Small intestine (tissue), 7 donors: ENCODE results near the gene ASCL2. TPM values are rescaled to one million over a fixed set of nuclear protein-coding genes. Genes with fewer than 3 reads are reported as not detected.
"Not testable (repeated sequence)": the region's sequence is repeated elsewhere in the genome, so short reads cannot be mapped to it uniquely, and the experiment has no call there.

ENCODE experiments used
- DNase-seq, 2 donors: peaks; one replicate each; pipeline versions ENCODE4 v3.0.0 to v3.0.0-alpha.2; 2013
- FAIRE-seq: peaks from 2 replicates; lab custom pipeline; 2012; peaks lifted over from hg19 to GRCh38; lab: Jason Lieb, UNC
- H3K27ac ChIP-seq, 3 donors: one replicate each; pipeline ENCODE4 v1.5.1; 2013; ENCODE audit warnings: low read length in 2 of 3, mild to moderate bottlenecking in 2 of 3, control low read depth in 1 of 3, inconsistent platforms in 1 of 3, low read depth in 1 of 3, moderate library complexity in 1 of 3
- H3K27me3 ChIP-seq, 3 donors: one replicate each; pipeline ENCODE4 v1.6.1; 2013; ENCODE audit warnings: low read length in 3 of 3, inconsistent platforms in 1 of 3; ENCODE audit not compliant: control insufficient read depth in 3 of 3, insufficient read depth in 3 of 3
- H3K36me3 ChIP-seq, 3 donors: one replicate each; pipeline ENCODE4 v1.6.1; 2013; ENCODE audit warnings: low read length in 3 of 3, inconsistent platforms in 1 of 3, low read depth in 1 of 3, mild to moderate bottlenecking in 1 of 3, moderate library complexity in 1 of 3; ENCODE audit not compliant: control insufficient read depth in 3 of 3, insufficient read depth in 2 of 3
- H3K4me1 ChIP-seq, 3 donors: one replicate each; pipeline ENCODE4 v1.6.1; 2013; ENCODE audit warnings: low read length in 2 of 3, inconsistent platforms in 1 of 3, low read depth in 1 of 3, mild to moderate bottlenecking in 1 of 3, moderate library complexity in 1 of 3; ENCODE audit not compliant: control insufficient read depth in 3 of 3, insufficient read depth in 2 of 3
- H3K4me3 ChIP-seq, 3 donors: one replicate each; pipeline ENCODE4 v1.5.1; 2013; ENCODE audit warnings: low read length in 3 of 3, control low read depth in 1 of 3, inconsistent platforms in 1 of 3, low read depth in 1 of 3, mild to moderate bottlenecking in 1 of 3, moderate library complexity in 1 of 3
- H3K9me3 ChIP-seq, 2 donors: one replicate each; pipeline ENCODE4 v1.6.1; 2013; ENCODE audit warnings: low read depth in 1 of 2, low read length in 1 of 2; ENCODE audit not compliant: control insufficient read depth in 2 of 2, insufficient read depth in 1 of 2
- WGBS, 3 donors: extraction: QIAGEN DNeasy Blood & Tissue Kit; methylation state at CpG; one replicate each; pipeline ENCODE4 v1.1.7; 2013; 5-methylcytosine and 5-hydroxymethylcytosine counted together
- polyA plus RNA-seq, 4 donors: library from polyadenylated mRNA; stranded (reverse) in 3 of 4; unstranded in 1 of 4; fragments of 200-250 nt in 3 of 4; fragments of 120-200 nt in 1 of 4; gene quantifications; one replicate each; pipeline versions ENCODE4 v1.2.1 to v1.2.3, GENCODE V29; 2013
- donor health status: healthy with polysubstance abuse.
- donor health status: control.
- donor health status: control.
- donor health status: Bipolar disorder and iron deficiency.
- donor health status: healthy.

ASCL2 gene
- polyA plus RNA-seq, 4 donors = 0.89 to 16.5 (median 9.4) TPM

DNA sequence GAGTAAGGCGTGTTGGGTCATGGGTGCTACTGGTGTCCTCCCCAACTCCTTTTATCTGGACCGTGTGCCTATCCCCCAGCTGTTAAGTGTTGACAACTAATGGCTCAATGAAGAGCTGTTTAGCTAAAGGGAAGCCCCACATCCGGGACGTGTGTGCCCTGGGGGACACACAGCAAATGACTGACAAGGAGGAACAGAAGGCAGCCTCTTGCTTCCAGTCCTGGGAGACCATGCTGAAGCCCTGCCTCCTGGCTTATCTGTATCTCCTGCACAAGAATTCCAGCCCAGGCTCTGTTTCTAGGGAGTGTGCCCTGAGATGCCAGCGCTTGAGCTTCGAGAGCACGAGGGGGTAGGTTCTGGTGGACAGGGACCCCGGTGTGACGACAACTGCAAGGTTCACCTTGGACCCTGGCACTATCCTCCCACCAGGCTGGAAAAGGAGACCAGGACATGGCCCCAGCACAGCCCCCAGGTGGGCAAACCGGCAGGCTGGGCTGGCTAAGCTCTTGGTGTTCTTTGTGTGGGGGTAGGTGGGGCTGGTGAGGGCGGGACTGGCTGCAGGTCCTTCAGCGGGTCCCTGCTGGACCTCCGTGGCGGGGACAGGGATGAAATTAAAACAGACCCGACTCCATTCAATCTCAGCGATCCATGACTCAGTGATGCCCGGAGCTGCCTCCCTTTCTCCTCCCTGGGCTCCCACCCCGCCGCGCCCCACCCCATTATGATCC lies 21.0 kb downstream of the ASCL2 start:
- Histone ChIP-seq H3K4me3 (no peak overlapping the region), H3K27ac (no peak overlapping the region), H3K27me3 (no peaks in the 10 kb centered on the region), H3K4me1 (no peaks in the 10 kb centered on the region), H3K9me3 (no peaks in the 10 kb centered on the region), H3K36me3 (no peaks in the 10 kb centered on the region)
- FAIRE-seq = no peak
- WGBS, 3 donors = 86 to 93% (median 87%) methylated on average over 18 to 20 of the region's 20 CpGs
- no peak for DNase-seq

DNA sequence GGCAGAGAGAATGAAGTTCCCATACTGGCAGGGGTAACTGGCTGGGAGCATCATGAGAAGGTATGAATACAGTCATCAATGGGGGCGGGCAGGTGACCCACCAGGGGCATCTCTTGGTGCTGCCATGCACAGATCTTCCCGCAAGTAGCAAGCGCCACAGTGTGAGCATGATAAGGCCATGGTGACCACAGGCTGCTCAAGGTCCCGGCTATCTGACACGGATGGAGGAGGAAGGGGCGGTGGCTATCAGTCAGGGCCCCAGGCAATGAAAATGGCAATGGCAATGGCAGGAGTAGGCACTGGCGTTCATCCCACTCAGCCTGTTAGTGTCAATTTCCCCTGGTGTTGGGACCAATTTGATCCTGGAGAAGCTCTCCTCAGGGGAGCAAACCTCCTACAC lies 21.6 kb downstream of the ASCL2 start:
- WGBS, 3 donors = 92 to 95% (median 93%) methylated on average over 7 of the region's 7 CpGs
- H3K36me3 ChIP-seq = no peaks in the 10 kb centered on the region
- H3K9me3 ChIP-seq = no peaks in the 10 kb centered on the region
- no peaks in the 10 kb centered on the region for H3K4me1 ChIP-seq
- FAIRE-seq = no peak
- H3K27me3 ChIP-seq = no peaks in the 10 kb centered on the region
- no peak overlapping the region for H3K4me3 ChIP-seq
- no peak for DNase-seq
- H3K27ac ChIP-seq = no peak overlapping the region

DNA sequence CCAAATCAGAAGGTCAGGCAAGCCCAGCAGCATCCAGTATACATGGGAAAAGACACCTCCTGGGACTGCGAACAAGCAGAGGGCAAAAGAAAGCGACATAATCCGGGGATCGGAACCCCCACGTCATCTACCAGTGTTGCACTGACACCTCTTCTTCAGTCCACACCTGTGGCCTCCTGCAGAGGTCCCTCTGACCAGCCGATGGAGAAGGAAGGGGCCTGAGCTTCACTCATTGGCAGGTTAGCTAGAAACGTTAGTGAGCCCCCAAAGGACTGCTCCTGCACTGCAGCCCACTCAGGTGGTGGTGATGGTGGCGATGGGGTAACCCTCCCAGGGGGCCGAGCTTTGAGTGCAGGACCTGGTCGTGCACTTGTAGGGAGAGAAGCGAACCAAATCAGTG lies 22.1 kb downstream of the ASCL2 start:
- Histone ChIP-seq H3K9me3 (no peaks in the 10 kb centered on the region), H3K4me3 (no peak overlapping the region), H3K27me3 (no peaks in the 10 kb centered on the region), H3K4me1 (no peaks in the 10 kb centered on the region), H3K27ac (no peak overlapping the region), H3K36me3 (no peaks in the 10 kb centered on the region)
- FAIRE-seq (no peak), DNase-seq (no peak)
- 87 to 92% (median 89%) methylated on average over 11 of the region's 11 CpGs for WGBS, 3 donors

DNA sequence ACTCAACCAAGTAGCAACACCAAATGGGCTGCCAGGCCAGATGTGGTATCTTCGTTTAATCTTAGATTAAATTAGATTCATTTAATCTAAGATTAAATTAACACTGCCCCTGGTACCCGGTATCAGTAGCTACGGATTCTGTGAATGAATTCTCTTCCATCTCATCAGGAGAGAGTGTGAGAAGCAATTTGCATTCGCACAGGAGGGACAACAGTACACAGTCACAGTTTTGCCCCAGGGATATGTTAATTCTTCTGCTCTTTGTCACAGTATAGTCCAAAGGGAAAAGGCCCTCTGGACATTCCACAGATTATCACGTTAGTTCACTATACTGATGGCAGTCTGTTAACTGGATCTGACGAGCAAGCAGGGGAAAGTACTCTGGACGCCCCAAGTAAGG lies 22.9 kb downstream of the ASCL2 start:
- H3K4me3 ChIP-seq = no peak overlapping the region
- no peak for FAIRE-seq
- H3K27me3 ChIP-seq = no peaks in the 10 kb centered on the region
- H3K27ac ChIP-seq = no peak overlapping the region
- WGBS, 3 donors = 82 to 85% (median 85%) methylated on average over 7 of the region's 7 CpGs
- no peak for DNase-seq
- H3K9me3 ChIP-seq = no peaks in the 10 kb centered on the region
- H3K4me1 ChIP-seq = no peaks in the 10 kb centered on the region
- H3K36me3 ChIP-seq = no peaks in the 10 kb centered on the region

DNA sequence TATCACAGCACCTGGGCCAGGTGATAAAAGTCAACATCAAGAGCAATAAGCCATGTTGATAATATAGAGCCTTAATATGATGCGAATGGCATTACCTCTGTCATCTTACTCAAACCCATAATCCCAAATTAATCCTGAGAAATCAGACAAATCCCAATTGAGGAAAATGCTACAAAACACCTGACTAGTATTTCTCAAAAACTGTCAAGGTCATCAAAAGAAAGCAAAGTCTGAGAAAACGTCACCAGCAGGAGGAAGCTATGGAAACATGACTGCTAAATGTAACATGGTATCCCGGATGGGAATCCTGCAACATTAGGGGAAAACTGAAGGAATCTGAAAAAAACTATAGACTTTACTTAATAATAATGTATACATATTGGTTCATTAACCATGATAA lies 29.6 kb downstream of the ASCL2 start:
- Histone ChIP-seq H3K4me1 (peaks cover 0 to 2% (median 0%) of the 10 kb centered on the region in 3 donors), H3K4me3 (no peak overlapping the region), H3K27me3 (no peaks in the 10 kb centered on the region), H3K9me3 (no peaks in the 10 kb centered on the region), H3K27ac (no peak overlapping the region), H3K36me3 (no peaks in the 10 kb centered on the region)
- DNase-seq (no peak), FAIRE-seq (no peak)
- WGBS, 3 donors = 76 to 79% (median 79%) methylated on average over 3 of the region's 3 CpGs

DNA sequence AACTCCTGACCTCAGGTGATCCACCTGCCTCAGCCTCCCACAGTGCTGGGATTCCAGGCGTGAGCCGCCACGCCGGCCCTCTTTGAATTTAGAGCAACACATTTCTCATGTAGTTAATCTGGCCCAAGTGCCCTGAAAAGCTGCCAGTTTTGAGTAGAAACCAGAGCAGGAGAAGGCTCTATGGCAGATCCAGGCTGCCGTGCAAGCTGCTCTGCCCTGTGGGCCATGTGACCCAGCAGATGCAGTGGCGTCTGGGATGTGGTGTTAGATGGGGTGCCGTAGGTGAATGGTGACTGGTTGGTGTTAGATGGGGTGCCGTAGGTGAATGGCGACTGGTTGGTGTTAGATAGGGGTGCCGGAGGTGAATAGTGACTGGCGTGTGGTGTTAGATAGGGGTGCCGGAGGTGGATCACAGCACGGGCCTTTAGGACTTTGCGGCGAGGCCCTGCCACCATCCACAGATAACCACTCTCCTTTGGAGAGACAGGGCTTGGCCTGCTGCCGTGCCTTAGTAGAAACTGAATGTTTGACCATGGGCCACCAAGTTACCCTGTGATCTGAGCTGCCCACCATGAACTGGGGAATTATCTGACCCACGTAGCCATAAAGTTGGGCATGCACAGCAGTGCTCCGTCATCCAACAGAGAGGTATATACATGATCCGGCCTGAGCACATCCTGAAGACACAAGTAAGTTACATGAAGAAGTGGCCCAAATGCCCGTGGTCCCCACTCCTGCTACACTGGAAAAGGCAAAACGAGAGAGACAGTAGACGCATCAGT lies 32.7 kb downstream of the ASCL2 start:
- Histone ChIP-seq H3K4me3 (no peak overlapping the region), H3K9me3 (no peaks in the 10 kb centered on the region), H3K36me3 (no peaks in the 10 kb centered on the region), H3K27ac (no peak overlapping the region), H3K27me3 (no peaks in the 10 kb centered on the region), H3K4me1 (peaks cover 0 to 14% (median 0%) of the 10 kb centered on the region in 3 donors)
- DNase-seq (no peak), FAIRE-seq (no peak)
- WGBS, 3 donors = 91 to 94% (median 93%) methylated on average over 22 of the region's 22 CpGs

DNA sequence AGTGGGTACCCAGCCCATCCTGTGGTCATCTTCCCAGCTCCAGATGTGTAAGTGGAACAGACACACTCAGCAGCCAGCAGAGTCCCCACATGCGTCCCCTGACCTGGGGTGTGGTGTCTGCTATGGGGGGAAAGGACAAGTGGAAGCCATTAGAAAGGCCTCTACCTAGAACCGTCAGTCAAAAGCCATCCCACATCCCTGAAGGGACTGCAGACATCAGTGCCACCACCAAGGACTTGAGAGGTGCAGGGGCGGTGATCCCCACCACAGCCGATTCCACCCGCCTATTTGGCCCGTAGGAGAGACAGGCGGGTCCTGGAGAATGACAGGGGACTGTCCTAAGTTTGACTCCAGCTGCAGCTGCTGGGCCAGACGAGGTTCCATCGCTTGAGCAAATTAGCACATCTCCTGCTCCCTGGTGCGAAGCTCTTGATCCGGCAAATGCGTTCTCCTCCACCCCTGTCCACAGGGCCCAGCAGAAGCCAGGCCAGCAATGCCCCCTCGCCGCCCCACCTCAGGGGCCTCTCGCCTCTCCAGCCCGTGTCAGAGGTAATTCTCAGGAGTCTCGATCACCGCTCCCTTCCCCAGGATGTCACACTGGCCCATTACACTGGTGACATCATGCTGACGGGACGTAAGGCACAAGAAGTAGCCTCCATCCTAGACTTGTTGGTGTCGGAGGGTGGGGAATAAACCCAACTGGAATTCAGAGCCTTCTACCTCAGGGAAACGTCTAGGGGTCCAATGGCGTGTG lies 33.8 kb downstream of the ASCL2 start:
- peaks cover 0 to 14% (median 0%) of the 10 kb centered on the region in 3 donors for H3K4me1 ChIP-seq
- not testable (repeated sequence) for H3K4me3 ChIP-seq, H3K27ac ChIP-seq, DNase-seq, H3K9me3 ChIP-seq, H3K36me3 ChIP-seq, H3K27me3 ChIP-seq, FAIRE-seq
- WGBS, 3 donors = 92 to 94% (median 93%) methylated on average over 19 to 23 of the region's 23 CpGs

DNA sequence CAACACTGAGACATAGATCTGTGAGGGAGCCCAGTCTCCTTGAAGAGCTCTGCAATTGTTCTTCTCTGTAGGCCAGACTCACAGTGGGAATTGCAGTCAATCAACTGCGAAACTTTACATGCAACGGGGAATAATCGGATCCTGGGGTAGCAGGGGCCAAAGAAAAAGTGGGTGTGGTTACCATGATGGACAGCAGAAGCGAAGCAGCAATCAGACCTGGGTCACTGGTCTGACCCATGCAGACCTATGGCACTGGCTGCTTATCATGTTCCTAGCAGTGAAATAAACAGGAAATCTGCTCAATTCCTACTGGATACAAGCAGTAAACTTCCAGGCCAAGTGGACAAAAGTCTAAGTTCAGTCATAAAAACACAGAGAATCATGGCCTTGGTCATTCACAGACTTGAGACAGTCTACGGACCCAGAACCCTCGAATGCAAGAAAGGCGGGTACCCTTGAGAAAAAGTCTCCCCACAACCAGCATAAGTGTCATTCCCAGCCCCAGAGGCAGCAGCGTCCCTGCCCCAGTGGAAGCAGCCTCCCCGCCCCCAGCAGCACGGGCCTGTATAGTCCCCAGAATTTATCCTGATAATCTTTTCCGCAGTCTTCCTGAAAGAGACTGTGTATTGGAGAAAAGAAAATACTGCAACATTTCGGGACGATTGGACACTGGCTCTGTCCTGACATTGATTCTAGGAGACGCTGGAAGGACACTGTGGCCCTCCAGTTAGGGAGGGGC lies 34.6 kb downstream of the ASCL2 start:
- H3K4me3 ChIP-seq = no peak overlapping the region
- H3K9me3 ChIP-seq = no peaks in the 10 kb centered on the region
- WGBS, 3 donors = 83 to 88% (median 87%) methylated on average over 14 of the region's 14 CpGs
- DNase-seq (no peak), FAIRE-seq (no peak)
- peaks cover 0 to 14% (median 0%) of the 10 kb centered on the region in 3 donors for H3K4me1 ChIP-seq
- no peaks in the 10 kb centered on the region for H3K36me3 ChIP-seq
- no peaks in the 10 kb centered on the region for H3K27me3 ChIP-seq
- no peak overlapping the region for H3K27ac ChIP-seq
